Measurements from ENCODE around the gene GAS7. TPM values are rescaled to one million over a fixed set of nuclear protein-coding genes. Genes with fewer than 3 reads are reported as not detected.
"Not testable (repeated sequence)": the region's sequence is repeated elsewhere in the genome, so short reads cannot be mapped to it uniquely, and the experiment has no call there.

The GAS7 gene
- polyA plus RNA-seq, 5 donors = 32.0 to 39.7 (median 32.2) TPM

- DNase-seq = no peak
Observed at GRCh38 chr17:9944704-9945103, 253.7 kb downstream of the GAS7 start.

GRCh38 chr17:9943343-9943742 lies 255.1 kb downstream of the GAS7 start:
- DNase-seq = no peak

- no peak for DNase-seq
Observed at GRCh38 chr17:9942885-9943284, 255.5 kb downstream of the GAS7 start.

- no peak for DNase-seq
Observed at GRCh38 chr17:9941305-9941704, 257.1 kb downstream of the GAS7 start.

- no peak for DNase-seq
Observed at GRCh38 chr17:9940841-9941240, 257.6 kb downstream of the GAS7 start.

GRCh38 chr17:9938764-9939163 lies 259.6 kb downstream of the GAS7 start:
- no peak for DNase-seq

- no peak for DNase-seq
Observed at GRCh38 chr17:9937901-9938300, 260.5 kb downstream of the GAS7 start.

GRCh38 chr17:9937241-9937761 lies 261.1 kb downstream of the GAS7 start:
- peak; percentile 49 to 62 for DNase-seq

GRCh38 chr17:9936095-9936494 lies 262.3 kb downstream of the GAS7 start:
- DNase-seq = no peak

GRCh38 chr17:9935408-9935807 lies 263.0 kb downstream of the GAS7 start:
- DNase-seq = no peak

- no peak for DNase-seq
Observed at GRCh38 chr17:9934331-9934730, 264.1 kb downstream of the GAS7 start.

- DNase-seq = no peak
Observed at GRCh38 chr17:9932491-9932890, 265.9 kb downstream of the GAS7 start.

GRCh38 chr17:9931144-9931741 lies 267.2 kb downstream of the GAS7 start:
- DNase-seq = no peak

GRCh38 chr17:9929871-9930270 lies 268.5 kb downstream of the GAS7 start:
- no peak for DNase-seq

GRCh38 chr17:9928601-9929333 lies 269.6 kb downstream of the GAS7 start:
- DNase-seq = no peak

GRCh38 chr17:9926150-9926804 lies 272.1 kb downstream of the GAS7 start:
- DNase-seq = no peak

GRCh38 chr17:9925457-9925856 lies 272.9 kb downstream of the GAS7 start:
- no peak for DNase-seq

GRCh38 chr17:9924735-9925191 lies 273.6 kb downstream of the GAS7 start:
- DNase-seq = peak; percentile 53 to 68

GRCh38 chr17:9922012-9922848 lies 276.2 kb downstream of the GAS7 start:
- no peak for DNase-seq

GRCh38 chr17:9921216-9921615 lies 277.2 kb downstream of the GAS7 start:
- DNase-seq = not testable (repeated sequence)

- DNase-seq = no peak
Observed at GRCh38 chr17:9918804-9919352, 279.5 kb downstream of the GAS7 start.

- no peak for DNase-seq
Observed at GRCh38 chr17:9918352-9918751, 280.1 kb downstream of the GAS7 start.

All from right lung (tissue), 5 donors.